ENCODE results near the gene PRELP. TPM values are rescaled to one million over a fixed set of nuclear protein-coding genes. Genes with fewer than 3 reads are reported as not detected.

PRELP gene
- total and polyA plus RNA-seq, 10 of the 15 experiments (the other 5 are each of a cell fraction or from before 2014, with no cell fraction given): 0.03 to 0.05 TPM; not detected in 8

GRCh38 chr1:203536980-203537455 is 61.4 kb downstream of the PRELP start:
- Histone ChIP-seq H2AFZ (ENCODE audit: control insufficient read depth, low read depth, low read length) (no peak overlapping the region), H3K4me2 (ENCODE audit: control insufficient read depth, insufficient read depth) (no peak overlapping the region), H3K36me3 (ENCODE audit: control insufficient read depth in 2 of 2, insufficient read depth in 2 of 2, low read length in 1 of 2) (no peaks in the 10 kb centered on the region), H3K9me3 (replicated peaks; ENCODE audit: control insufficient read depth, insufficient read depth, low read length) (no peaks in the 10 kb centered on the region), H3K4me3 (no peak overlapping the region), H3K9ac (ENCODE audit: control insufficient read depth, insufficient read depth, low read length) (no peak overlapping the region), H3K27me3 (replicated peaks in 1 of 2; ENCODE audit: control insufficient read depth in 2 of 2, insufficient read depth in 2 of 2, low read length in 1 of 2) (peaks cover 0 to 2% of the 10 kb centered on the region in 2 experiments; a peak in 3 of 4 replicates), H3K4me1 (ENCODE audit: control insufficient read depth, insufficient read depth, low read length) (no peaks in the 10 kb centered on the region), H4K20me1 (ENCODE audit: control insufficient read depth, insufficient read depth) (no peaks in the 10 kb centered on the region), H3K27ac (ENCODE audit: control insufficient read depth, insufficient read depth) (no peak overlapping the region), H3K79me2 (ENCODE audit: control insufficient read depth, insufficient read depth, low read length) (no peaks in the 10 kb centered on the region)
- TF ChIP-seq MEF2B (IDR thresholded peaks at IDR 0.05; ENCODE audit: partially characterized antibody, poor library complexity, severe bottlenecking): no peak
- TF ChIP-seq SP1 (IDR thresholded peaks at IDR 0.05; ENCODE audit: low read depth, low read length): no peak
- no peak for TF ChIP-seq HDGF (IDR thresholded peaks at IDR 0.05)
- TF ChIP-seq RELA (IDR thresholded peaks at IDR 0.05; ENCODE audit: borderline replicate concordance, partially characterized antibody): no peak
- no peak for TF ChIP-seq EGR1 (IDR thresholded peaks at IDR 0.05; ENCODE audit: borderline replicate concordance in 1 of 2, low read depth in 2 of 2, low read length in 2 of 2)
- no peak for TF ChIP-seq IRF4 (IDR thresholded peaks at IDR 0.05; ENCODE audit: low read depth, low read length)
- no peak for TF ChIP-seq RELB (IDR thresholded peaks at IDR 0.05; ENCODE audit: low read depth)
- no peak for TF ChIP-seq RAD51 (IDR thresholded peaks at IDR 0.05)
- TF ChIP-seq ZNF622 (IDR thresholded peaks at IDR 0.05): no peak
- no peak for TF ChIP-seq ZNF687 (IDR thresholded peaks at IDR 0.05)
- TF ChIP-seq WRNIP1 (IDR thresholded peaks at IDR 0.05; ENCODE audit: borderline replicate concordance, low read depth, low read length): no peak
- TF ChIP-seq MYC (IDR thresholded peaks at IDR 0.05; ENCODE audit: insufficient read depth, insufficient read length, insufficient replicate concordance, low read length, severe bottlenecking): no peak
- no peak for TF ChIP-seq RAD21 (IDR thresholded peaks at IDR 0.05; ENCODE audit: insufficient read depth, low read depth, low read length)
- TF ChIP-seq NRF1 (conservative IDR thresholded peaks at IDR 0.05; ENCODE audit: low read depth, low read length): no peak
- TF ChIP-seq MAX (IDR thresholded peaks at IDR 0.05; ENCODE audit: low read depth, low read length): no peak
- no peak for TF ChIP-seq JUNB (IDR thresholded peaks at IDR 0.05)
- WGBS (ENCODE audit: insufficient coverage, insufficient replicate concordance, low lambda C conversion rate, missing lambda C conversion rate): 21% methylated on average over 3 of the region's 3 CpGs
- SMC1A ChIA-PET (ENCODE audit: uncharacterized antibody, unreplicated experiment): interaction anchor here (0.6 kb wide), 1 partner anchor 28 kb away, joined by 3 read pairs; no protein-coding TSS in a partner anchor
- ATAC-seq: no peak
- RAD21 ChIA-PET (ENCODE audit: unreplicated experiment): no interaction called here
- POLR2A ChIA-PET: no interaction called here
- in situ Hi-C loops (cut with MboI) (no loop called here), intact Hi-C loops (cut with micrococcal nuclease; ENCODE audit: unreplicated experiment) (no loop called here)
- no peak for FAIRE-seq
- CTCF ChIA-PET: no interaction called here
- BruUV-seq (replicated peaks): no TSS peak
- DNase-seq (ENCODE audit: low read depth, low spot score): no peak

Measured in GM12878 (cell line).